Peyer's patch (tissue), 4 donors: ENCODE results near the gene CSMD2. TPM values are rescaled to one million over a fixed set of nuclear protein-coding genes. Genes with fewer than 3 reads are reported as not detected.

Source experiments
- DNase-seq, 3 donors: peaks; one replicate each; pipeline ENCODE4 v3.0.0-alpha.2; 2017 to 2019
- H3K27ac ChIP-seq, 4 donors: fragments of 200-600 bp; sonication (generic); one replicate each; pipeline ENCODE4 v1.5.1; 2016 to 2019
- H3K27me3 ChIP-seq, 2 donors: fragments of 200-600 bp; sonication (generic); one replicate each; pipeline ENCODE4 v1.5.1; 2019
- H3K36me3 ChIP-seq, 3 donors: fragments of 200-600 bp; sonication (generic); one replicate each; pipeline ENCODE4 v1.5.1; 2016 to 2019
- H3K4me1 ChIP-seq, 4 donors: fragments of 200-600 bp; sonication (generic); one replicate each; pipeline ENCODE4 v1.5.1; 2016 to 2019
- H3K4me3 ChIP-seq, 4 donors: fragments of 200-600 bp; sonication (generic); 1 replicate in 3 of 4; 2 replicates in 1 of 4; pipeline ENCODE4 v1.5.1; 2016 to 2019; ENCODE audit warnings: mild to moderate bottlenecking in 1 of 4
- H3K9me3 ChIP-seq, 4 donors: fragments of 200-600 bp; sonication (generic); one replicate each; pipeline ENCODE4 v1.5.1; 2016 to 2019; ENCODE audit warnings: mild to moderate bottlenecking in 1 of 4
- CTCF ChIP-seq, 6 experiments: fragments of 450-650 bp in 4 of 6; fragments of 200-600 bp in 2 of 6; sonication (generic) in 1 of 6; IDR thresholded peaks; one replicate each; pipeline ENCODE4 v1.5.1; 2017 to 2019; ENCODE audit warnings: antibody characterized with exemption in 6 of 6, mild to moderate bottlenecking in 3 of 6, moderate library complexity in 1 of 6
- POLR2A ChIP-seq, 2 donors: fragments of 450-650 bp; IDR thresholded peaks; one replicate each; pipeline ENCODE4 v1.5.1; 2017; ENCODE audit warnings: antibody characterized with exemption in 2 of 2, mild to moderate bottlenecking in 2 of 2, moderate library complexity in 2 of 2
- total RNA-seq, 4 donors: library from RNA; depleted of rRNA; stranded (reverse); fragments of >200 nt; gene quantifications; one replicate each; pipeline ENCODE4 v1.1.0, GENCODE V29; 2016

The CSMD2 gene
- total RNA-seq, 4 donors from 2014 or later, result under 0.01 to 1.2 (median 0.70) TPM

GRCh38 chr1:33711511-33711910, 453.5 kb downstream of the CSMD2 start:
- DNase-seq, result no peak
- Histone ChIP-seq H3K27ac (no peak overlapping the region), H3K36me3 (no peaks in the 10 kb centered on the region), H3K4me3 (no peak overlapping the region), H3K9me3 (no peaks in the 10 kb centered on the region), H3K27me3 (no peaks in the 10 kb centered on the region), H3K4me1 (no peaks in the 10 kb centered on the region)
- TF ChIP-seq POLR2A (IDR thresholded peaks at IDR 0.05) (no peak), CTCF (IDR thresholded peaks at IDR 0.05) (no peak)

- Histone ChIP-seq H3K27me3 (no peaks in the 10 kb centered on the region), H3K27ac (no peak overlapping the region), H3K4me1 (no peaks in the 10 kb centered on the region), H3K4me3 (no peak overlapping the region), H3K9me3 (no peaks in the 10 kb centered on the region), H3K36me3 (no peaks in the 10 kb centered on the region)
- DNase-seq, result no peak
- TF ChIP-seq POLR2A (IDR thresholded peaks at IDR 0.05) (no peak), CTCF (IDR thresholded peaks at IDR 0.05) (no peak)
Measured at GRCh38 chr1:33710967-33711366, 454.1 kb downstream of the CSMD2 start.

DNA sequence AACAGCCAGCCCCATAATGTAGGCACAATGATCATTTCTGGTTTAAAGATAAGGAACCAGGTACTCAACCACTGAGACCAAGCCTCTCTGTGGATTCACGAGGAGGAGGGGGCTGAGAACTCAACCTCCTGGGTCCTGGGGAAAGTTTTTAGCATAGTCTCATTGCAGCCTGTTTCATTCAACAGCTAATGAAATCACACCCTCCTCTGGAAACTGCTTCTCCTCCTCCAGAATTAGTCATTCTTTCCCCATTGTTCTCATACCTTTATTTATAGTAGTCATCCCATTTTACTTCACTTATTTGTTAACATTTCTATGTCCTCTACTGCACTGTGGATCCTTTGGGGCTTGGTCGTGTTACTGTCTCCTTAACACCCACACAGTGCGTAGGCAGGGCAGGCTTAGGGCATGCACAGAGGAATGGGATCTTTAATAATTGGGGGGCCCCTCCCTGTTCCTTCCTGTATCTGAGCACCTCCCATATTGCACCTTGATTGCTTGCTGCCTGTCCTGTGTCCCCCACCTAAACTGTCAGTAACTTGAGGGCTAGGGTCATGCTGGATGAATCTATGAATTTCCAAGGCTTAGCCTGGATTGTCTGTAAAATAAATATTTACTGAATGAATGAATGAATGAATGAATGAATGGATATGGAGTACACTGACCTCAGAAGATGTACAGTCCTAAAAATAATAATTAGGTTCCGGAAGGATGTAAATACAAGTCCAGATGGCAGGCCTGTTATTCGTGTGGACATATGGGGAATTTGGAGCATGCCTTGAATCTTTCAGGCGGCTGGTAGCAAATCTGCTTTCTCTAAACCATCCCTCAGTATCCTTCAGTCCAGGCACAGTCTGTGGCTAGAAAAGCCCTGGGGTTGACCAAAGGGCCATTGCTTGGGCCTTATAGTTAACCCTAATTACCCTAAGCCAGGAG, 455.0 kb downstream of the CSMD2 start:
- Histone ChIP-seq H3K27me3 (no peaks in the 10 kb centered on the region), H3K4me1 (no peaks in the 10 kb centered on the region), H3K27ac (no peak overlapping the region), H3K4me3 (no peak overlapping the region), H3K9me3 (no peaks in the 10 kb centered on the region), H3K36me3 (no peaks in the 10 kb centered on the region)
- DNase-seq, result no peak
- no peak for TF ChIP-seq POLR2A (IDR thresholded peaks at IDR 0.05)
- TF ChIP-seq CTCF (IDR thresholded peaks at IDR 0.05), result no peak

GRCh38 chr1:33709174-33709782, 455.8 kb downstream of the CSMD2 start:
- Histone ChIP-seq H3K4me1 (no peaks in the 10 kb centered on the region), H3K27me3 (no peaks in the 10 kb centered on the region), H3K36me3 (no peaks in the 10 kb centered on the region), H3K27ac (no peak overlapping the region), H3K9me3 (no peaks in the 10 kb centered on the region), H3K4me3 (no peak overlapping the region)
- no peak for DNase-seq
- TF ChIP-seq POLR2A (IDR thresholded peaks at IDR 0.05) (no peak), CTCF (IDR thresholded peaks at IDR 0.05) (no peak)

GRCh38 chr1:33706634-33707255, 458.3 kb downstream of the CSMD2 start:
- DNase-seq, result no peak
- H3K4me3 ChIP-seq, result no peak overlapping the region
- no peaks in the 10 kb centered on the region for H3K36me3 ChIP-seq
- H3K27me3 ChIP-seq, result no peaks in the 10 kb centered on the region
- no peaks in the 10 kb centered on the region for H3K4me1 ChIP-seq
- no peak overlapping the region for H3K27ac ChIP-seq
- no peaks in the 10 kb centered on the region for H3K9me3 ChIP-seq
- TF ChIP-seq CTCF (IDR thresholded peaks at IDR 0.05), result no peak
- TF ChIP-seq POLR2A (IDR thresholded peaks at IDR 0.05), result no peak
